Lower leg skin (tissue), 3 donors: Measurements from ENCODE around the gene SPC24.

Source experiments
- POLR2A ChIP-seq, 2 donors: fragments of 450-650 bp; IDR thresholded peaks; one replicate each; pipeline ENCODE4 v1.6.1; 2016 to 2017; ENCODE audit warnings: antibody characterized with exemption in 2 of 2, mild to moderate bottlenecking in 1 of 2, moderate library complexity in 1 of 2
- TF ChIP-seq, protein P1 (sequence below), 3 donors: fragments of 450-650 bp; IDR thresholded peaks; one replicate each; pipeline ENCODE4 v1.5.1; 2016; ENCODE audit warnings: antibody characterized with exemption in 3 of 3, mild to moderate bottlenecking in 3 of 3, moderate library complexity in 2 of 3

DNA sequence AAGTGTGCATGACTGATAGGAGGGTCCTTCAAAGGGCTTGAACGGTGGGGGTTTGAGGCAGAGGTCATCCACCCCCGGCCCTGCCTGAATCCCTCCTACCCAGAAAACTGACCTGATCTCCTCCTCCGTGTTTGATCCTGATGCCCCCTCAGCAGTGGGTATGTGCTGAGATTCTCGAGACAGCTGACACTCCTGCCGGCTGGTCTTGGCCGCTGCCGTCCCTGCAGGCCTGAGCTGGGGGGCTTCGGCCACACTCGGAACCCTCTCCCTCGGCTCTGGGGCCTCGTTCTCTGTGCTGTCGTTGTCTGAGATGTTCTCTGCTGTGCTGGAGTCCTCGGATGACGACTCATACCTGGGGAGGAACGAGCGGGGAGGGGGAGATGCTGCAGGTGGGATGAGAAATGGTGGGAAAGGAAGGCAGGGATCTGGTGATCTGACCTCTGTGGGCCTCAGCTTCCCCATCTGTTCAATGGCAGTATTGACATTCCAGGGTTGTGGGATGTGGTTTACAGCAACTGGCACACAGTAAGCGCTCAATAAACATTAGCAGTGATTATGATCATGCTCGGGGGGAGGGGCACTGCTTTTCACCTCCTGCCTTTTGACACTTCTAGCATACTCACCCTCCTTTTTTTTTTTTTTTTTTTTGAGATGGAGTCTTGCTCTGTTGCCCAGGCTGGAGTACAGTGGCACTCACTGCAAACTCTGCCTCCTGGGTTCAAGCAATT, 21.0 kb upstream of the SPC24 start:
- no peak for TF ChIP-seq POLR2A (IDR thresholded peaks at IDR 0.05)
- TF ChIP-seq, protein P1, sequence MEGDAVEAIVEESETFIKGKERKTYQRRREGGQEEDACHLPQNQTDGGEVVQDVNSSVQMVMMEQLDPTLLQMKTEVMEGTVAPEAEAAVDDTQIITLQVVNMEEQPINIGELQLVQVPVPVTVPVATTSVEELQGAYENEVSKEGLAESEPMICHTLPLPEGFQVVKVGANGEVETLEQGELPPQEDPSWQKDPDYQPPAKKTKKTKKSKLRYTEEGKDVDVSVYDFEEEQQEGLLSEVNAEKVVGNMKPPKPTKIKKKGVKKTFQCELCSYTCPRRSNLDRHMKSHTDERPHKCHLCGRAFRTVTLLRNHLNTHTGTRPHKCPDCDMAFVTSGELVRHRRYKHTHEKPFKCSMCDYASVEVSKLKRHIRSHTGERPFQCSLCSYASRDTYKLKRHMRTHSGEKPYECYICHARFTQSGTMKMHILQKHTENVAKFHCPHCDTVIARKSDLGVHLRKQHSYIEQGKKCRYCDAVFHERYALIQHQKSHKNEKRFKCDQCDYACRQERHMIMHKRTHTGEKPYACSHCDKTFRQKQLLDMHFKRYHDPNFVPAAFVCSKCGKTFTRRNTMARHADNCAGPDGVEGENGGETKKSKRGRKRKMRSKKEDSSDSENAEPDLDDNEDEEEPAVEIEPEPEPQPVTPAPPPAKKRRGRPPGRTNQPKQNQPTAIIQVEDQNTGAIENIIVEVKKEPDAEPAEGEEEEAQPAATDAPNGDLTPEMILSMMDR (IDR thresholded peaks at IDR 0.05): no peak
